Stimulated activated CD8-positive, alpha-beta memory T cell treated with anti-CD3 and anti-CD28 coated beads, Interleukin-15, amount 100 ng/mL, for 4 hours (primary cell): Measurements from ENCODE around the gene CD248.
A peak's percentile ranks its signal among the peaks of the same experiment; 100 is the strongest.
"Not testable (repeated sequence)": the region's sequence is repeated elsewhere in the genome, so short reads cannot be mapped to it uniquely, and the experiment has no call there.

ENCODE experiments used
- DNase-seq, 2 donors: peaks; one replicate each; pipeline ENCODE4 v3.0.0-alpha.2; 2020; ENCODE audit warnings: low read depth in 2 of 2

CD248 gene

GRCh38 chr11:66328302-66329144 is 11.7 kb upstream of the CD248 start:
- DNase-seq: peak; percentile 60 to 61

GRCh38 chr11:66328031-66328301 is 11.1 kb upstream of the CD248 start:
- no peak for DNase-seq

GRCh38 chr11:66327171-66328030 is 10.6 kb upstream of the CD248 start:
- no peak for DNase-seq

- DNase-seq: no peak
Measured at GRCh38 chr11:66326261-66327111, 9.6 kb upstream of the CD248 start.

GRCh38 chr11:66325263-66325671 is 8.4 kb upstream of the CD248 start:
- DNase-seq: no peak

- DNase-seq: no peak
Measured at GRCh38 chr11:66324664-66325063, 7.8 kb upstream of the CD248 start.

GRCh38 chr11:66323684-66324083 is 6.8 kb upstream of the CD248 start:
- DNase-seq: no peak

GRCh38 chr11:66322732-66323427 is 6.0 kb upstream of the CD248 start:
- DNase-seq: no peak

- DNase-seq: no peak
Measured at GRCh38 chr11:66321606-66322005, 4.8 kb upstream of the CD248 start.

GRCh38 chr11:66320748-66321147 is 3.9 kb upstream of the CD248 start:
- DNase-seq: not testable (repeated sequence)

- not testable (repeated sequence) for DNase-seq
Measured at GRCh38 chr11:66320289-66320688, 3.4 kb upstream of the CD248 start.

- DNase-seq: no peak
Measured at GRCh38 chr11:66318600-66318970, 1.7 kb upstream of the CD248 start.

- DNase-seq: peak in 1 of 2 donors; percentile 34
Measured at GRCh38 chr11:66317723-66318599, 1.1 kb upstream of the CD248 start.

- no peak for DNase-seq
Measured at GRCh38 chr11:66317322-66317722, 478 bp upstream of the CD248 start.

GRCh38 chr11:66315921-66316811 is 678 bp downstream of the CD248 start:
- DNase-seq: no peak

GRCh38 chr11:66315498-66315885 is 1.4 kb downstream of the CD248 start:
- no peak for DNase-seq

- no peak for DNase-seq
Measured at GRCh38 chr11:66314561-66315497, 2.0 kb downstream of the CD248 start.

- DNase-seq: no peak
Measured at GRCh38 chr11:66314186-66314501, 2.7 kb downstream of the CD248 start.
